Measurements from ENCODE around the gene TJP1. TPM values are rescaled to one million over a fixed set of nuclear protein-coding genes. Genes with fewer than 3 reads are reported as not detected.

The TJP1 gene
- 10 to 100 TPM; 59.1 to 99.9 (median 83.8) TPM for total RNA-seq

- intact Hi-C loops (cut with DNase I; ENCODE audit: low total_unique reads) = no loop called here
- TF ChIP-seq CTCF (IDR thresholded peaks at IDR 0.05) (no peak), POLR2A (IDR thresholded peaks at IDR 0.05) (no peak)
These were observed at the start of gene TJP1 for GRCh38 chr15:29822100-29822683. TSS of gene TJP1 (minus strand) at chr15:29822468. CDS start at chr15:29822028, 440 bp downstream.

GRCh38 chr15:29871401-29871800 lies 49.1 kb upstream of the TJP1 start:
- TF ChIP-seq CTCF (IDR thresholded peaks at IDR 0.05) = no peak
- no peak for TF ChIP-seq POLR2A (IDR thresholded peaks at IDR 0.05)
- peak in 1 of 2 donors; percentile 88 for DNase-seq (ENCODE audit: low spot score in 2 of 2)
- H3K4me3 ChIP-seq (ENCODE audit: low read depth, poor library complexity, severe bottlenecking) = no peak overlapping the region
- intact Hi-C loops (cut with DNase I; ENCODE audit: low total_unique reads) = no loop called here
- WGBS, 2 donors = 35 to 61% methylated on average over 19 of the region's 19 CpGs

More at GRCh38 chr15:29822100-29822683, at the start of gene TJP1:
- H3K4me3 ChIP-seq (ENCODE audit: low read depth, poor library complexity, severe bottlenecking) = peak within 1 kb of the TSS; percentile 53
- 0 to 1% methylated on average over 15 to 32 of the region's 80 CpGs for WGBS, 2 donors
- DNase-seq (ENCODE audit: low spot score in 2 of 2) = peak; percentile 40 to 92

- no peak overlapping the region for H3K4me3 ChIP-seq (ENCODE audit: low read depth, poor library complexity, severe bottlenecking)
- 32 to 33% methylated on average over 11 of the region's 11 CpGs for WGBS, 2 donors
- intact Hi-C loops (cut with DNase I; ENCODE audit: low total_unique reads) = no loop called here
- TF ChIP-seq CTCF (IDR thresholded peaks at IDR 0.05) (no peak), POLR2A (IDR thresholded peaks at IDR 0.05) (no peak)
- DNase-seq (ENCODE audit: low spot score in 2 of 2) = no peak
These were observed 48.4 kb upstream of the TJP1 start for GRCh38 chr15:29870495-29871151.

GRCh38 chr15:29867241-29868000 lies 45.2 kb upstream of the TJP1 start:
- intact Hi-C loops (cut with DNase I; ENCODE audit: low total_unique reads) = no loop called here
- no peak for TF ChIP-seq POLR2A (IDR thresholded peaks at IDR 0.05)
- TF ChIP-seq CTCF (IDR thresholded peaks at IDR 0.05) = no peak

GRCh38 chr15:29866337-29866736 lies 44.1 kb upstream of the TJP1 start:
- intact Hi-C loops (cut with DNase I; ENCODE audit: low total_unique reads) = no loop called here

More at GRCh38 chr15:29867241-29868000, 45.2 kb upstream of the TJP1 start:
- 71 to 84% methylated on average over 3 of the region's 3 CpGs for WGBS, 2 donors
- no peak overlapping the region for H3K4me3 ChIP-seq (ENCODE audit: low read depth, poor library complexity, severe bottlenecking)
- DNase-seq (ENCODE audit: low spot score in 2 of 2) = no peak

More at GRCh38 chr15:29866337-29866736, 44.1 kb upstream of the TJP1 start:
- no peak overlapping the region for H3K4me3 ChIP-seq (ENCODE audit: low read depth, poor library complexity, severe bottlenecking)
- DNase-seq (ENCODE audit: low spot score in 2 of 2) = no peak
- TF ChIP-seq CTCF (IDR thresholded peaks at IDR 0.05) = no peak
- no peak for TF ChIP-seq POLR2A (IDR thresholded peaks at IDR 0.05)
- WGBS, 2 donors = 83 to 87% methylated on average over 1 of the region's 1 CpG

All from lower leg skin (tissue), 4 donors.